ENCODE results near the gene GID4.

DNA sequence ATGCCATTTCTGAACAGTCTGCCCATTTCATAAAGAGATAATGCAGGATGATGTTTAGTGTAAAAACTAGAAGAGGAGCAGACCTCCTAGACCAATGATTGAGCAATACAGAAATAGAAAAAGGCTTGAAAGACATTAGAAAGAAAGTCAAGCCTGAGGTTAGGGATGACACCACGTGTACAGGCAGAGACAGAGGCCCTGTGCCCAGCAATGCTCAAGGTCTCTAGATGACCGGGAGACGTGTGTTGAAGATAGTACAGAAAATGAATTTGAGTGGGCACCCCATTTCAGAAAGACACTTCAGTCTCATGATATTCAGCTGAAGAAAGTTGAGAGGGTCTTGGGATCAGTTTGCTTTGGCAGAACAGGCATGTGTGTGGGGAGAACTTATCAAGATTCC lies 5.4 kb downstream of the GID4 start:
- TF ChIP-seq, protein P1, sequence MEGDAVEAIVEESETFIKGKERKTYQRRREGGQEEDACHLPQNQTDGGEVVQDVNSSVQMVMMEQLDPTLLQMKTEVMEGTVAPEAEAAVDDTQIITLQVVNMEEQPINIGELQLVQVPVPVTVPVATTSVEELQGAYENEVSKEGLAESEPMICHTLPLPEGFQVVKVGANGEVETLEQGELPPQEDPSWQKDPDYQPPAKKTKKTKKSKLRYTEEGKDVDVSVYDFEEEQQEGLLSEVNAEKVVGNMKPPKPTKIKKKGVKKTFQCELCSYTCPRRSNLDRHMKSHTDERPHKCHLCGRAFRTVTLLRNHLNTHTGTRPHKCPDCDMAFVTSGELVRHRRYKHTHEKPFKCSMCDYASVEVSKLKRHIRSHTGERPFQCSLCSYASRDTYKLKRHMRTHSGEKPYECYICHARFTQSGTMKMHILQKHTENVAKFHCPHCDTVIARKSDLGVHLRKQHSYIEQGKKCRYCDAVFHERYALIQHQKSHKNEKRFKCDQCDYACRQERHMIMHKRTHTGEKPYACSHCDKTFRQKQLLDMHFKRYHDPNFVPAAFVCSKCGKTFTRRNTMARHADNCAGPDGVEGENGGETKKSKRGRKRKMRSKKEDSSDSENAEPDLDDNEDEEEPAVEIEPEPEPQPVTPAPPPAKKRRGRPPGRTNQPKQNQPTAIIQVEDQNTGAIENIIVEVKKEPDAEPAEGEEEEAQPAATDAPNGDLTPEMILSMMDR (IDR thresholded peaks at IDR 0.05): no peak
- TF ChIP-seq POLR2A (IDR thresholded peaks at IDR 0.05): no peak
